GM12892 (cell line): Measurements from ENCODE around the gene EPAS1.

Source experiments
- POLR2A ChIP-seq: IDR thresholded peaks from 2 replicates; pipeline ENCODE4 v1.6.1; 2011; ENCODE audit warnings: low read depth, low read length, control low read depth
- POLR2AphosphoS5 ChIP-seq: IDR thresholded peaks from 2 replicates; pipeline ENCODE4 v1.6.1; 2011; ENCODE audit warnings: low read depth, low read length, control low read depth
- TAF1 ChIP-seq: IDR thresholded peaks from 2 replicates; pipeline ENCODE4 v1.6.1; 2011; ENCODE audit warnings: low read depth, mild to moderate bottlenecking, control low read depth, low read length, borderline replicate concordance

DNA sequence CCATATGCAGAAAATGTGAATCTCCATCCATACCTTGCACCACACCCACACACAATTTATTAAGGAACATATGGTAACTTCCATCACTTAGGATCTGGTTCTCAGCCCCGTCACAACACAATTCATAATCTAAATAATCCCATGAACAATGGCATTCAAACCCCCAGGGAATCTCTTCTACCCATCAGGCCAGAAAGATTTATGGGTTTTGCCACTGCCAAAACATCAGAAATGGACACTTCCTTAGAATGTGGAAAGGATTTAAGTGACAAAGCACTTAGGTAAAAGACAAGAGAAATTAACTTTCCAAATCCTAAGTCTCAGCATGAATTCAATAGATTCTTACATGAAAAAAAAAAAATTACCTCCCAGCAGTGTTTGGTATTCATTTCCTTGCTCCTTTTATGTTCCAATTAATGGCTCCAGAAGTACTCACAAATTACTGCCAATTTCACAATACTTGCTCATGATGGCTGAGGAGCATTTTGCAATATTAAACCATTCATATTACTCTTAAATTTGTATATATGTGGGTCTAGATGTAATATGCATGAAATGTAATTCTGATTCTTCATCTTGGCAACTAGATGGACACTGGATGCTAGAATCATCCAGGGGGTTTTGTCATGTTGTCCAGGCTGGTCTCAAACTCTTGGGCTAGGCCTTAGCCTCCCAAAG is 125.6 kb downstream of the EPAS1 start:
- TF ChIP-seq POLR2A (no peak), POLR2AphosphoS5 (no peak), TAF1 (no peak)
